Embryonic facial prominence (tissue), 1 donor: Measurements from ENCODE around the gene NUMB.
"Not testable (repeated sequence)": the region's sequence is repeated elsewhere in the genome, so short reads cannot be mapped to it uniquely, and the experiment has no call there.

ENCODE experiments used
- DNase-seq: peaks from one replicate; pipeline ENCODE4 v3.0.0-alpha.2; 2016; ENCODE audit errors: extremely low spot score

NUMB gene

GRCh38 chr14:73465823-73466532 is 7.6 kb upstream of the NUMB start:
- no peak for DNase-seq

GRCh38 chr14:73463411-73463810 is 5.1 kb upstream of the NUMB start:
- DNase-seq: no peak

- no peak for DNase-seq
Measured at GRCh38 chr14:73462815-73463214, 4.5 kb upstream of the NUMB start.

- DNase-seq: no peak
Measured at GRCh38 chr14:73462048-73462715, 3.8 kb upstream of the NUMB start.

- no peak for DNase-seq
Measured at GRCh38 chr14:73461478-73462047, 3.2 kb upstream of the NUMB start.

GRCh38 chr14:73460691-73461127 is 2.4 kb upstream of the NUMB start:
- DNase-seq: no peak

- no peak for DNase-seq
Measured at GRCh38 chr14:73459959-73460358, 1.6 kb upstream of the NUMB start.

GRCh38 chr14:73457924-73458182 is 493 bp downstream of the NUMB start:
- no peak for DNase-seq

- no peak for DNase-seq
Measured at GRCh38 chr14:73457041-73457923, 1.1 kb downstream of the NUMB start.

- DNase-seq: no peak
Measured at GRCh38 chr14:73455294-73455693, 3.1 kb downstream of the NUMB start.

- DNase-seq: no peak
Measured at GRCh38 chr14:73452341-73453186, 5.8 kb downstream of the NUMB start.

GRCh38 chr14:73443758-73444157 is 14.6 kb downstream of the NUMB start:
- no peak for DNase-seq

GRCh38 chr14:73441286-73441685 is 17.1 kb downstream of the NUMB start:
- no peak for DNase-seq

GRCh38 chr14:73438993-73439392 is 19.4 kb downstream of the NUMB start:
- no peak for DNase-seq

- DNase-seq: no peak
Measured at GRCh38 chr14:73437206-73437605, 21.1 kb downstream of the NUMB start.

GRCh38 chr14:73432124-73432523 is 26.2 kb downstream of the NUMB start:
- DNase-seq: no peak

GRCh38 chr14:73428353-73428824 is 30.0 kb downstream of the NUMB start:
- no peak for DNase-seq

GRCh38 chr14:73427516-73428264 is 30.7 kb downstream of the NUMB start:
- DNase-seq: no peak

- no peak for DNase-seq
Measured at GRCh38 chr14:73426877-73427276, 31.5 kb downstream of the NUMB start.

- DNase-seq: no peak
Measured at GRCh38 chr14:73424453-73424852, 33.9 kb downstream of the NUMB start.

GRCh38 chr14:73423092-73423491 is 35.3 kb downstream of the NUMB start:
- DNase-seq: not testable (repeated sequence)
